Heart left ventricle (tissue), 13 donors: ENCODE results near the gene CELSR1.

Experiments used
- POLR2A ChIP-seq, 2 donors: fragments of 450-650 bp; IDR thresholded peaks; one replicate each; pipeline ENCODE4 v1.6.1; 2017; ENCODE audit warnings: antibody characterized with exemption in 2 of 2, mild to moderate bottlenecking in 2 of 2, moderate library complexity in 2 of 2
- TF ChIP-seq, protein P1 (sequence below), 12 donors: fragments of 200-600 bp; sonication (generic) in 4 of 12; IDR thresholded peaks; one replicate each; pipeline versions ENCODE4 v1.5.0 to v1.8.0; 2018 to 2022; ENCODE audit warnings: antibody characterized with exemption in 12 of 12, mild to moderate bottlenecking in 5 of 12
- donor health status: ischemic (EF 13 %, LVEDD 7.1; RV severe dilation, severe dysfunction).
- donor health status: DM: no; HTN: yes; CAD: no.
- donor health status: DM: no; HTN: no; CAD: no.
- donor health status: ischemic (EF 25% LVEDD 6.9; RV normal size, moderate dysfunction).
- donor health status: ischemic (EF 25% LVEDD 5.7; RV mildly dilated, moderate dysfunction).
- donor health status: ischemic (EF 35%, LVEDD 5.7; RV mildly dilated, moderate dysfunction).
- donor health status: nonischemic (EF 11% LVEDD 7.7; RV severe dilation, severe dysfunction).
- donor health status: DM: yes; HTN: yes; CAD: no.
- donor health status: PGD.
- donor health status: ischemic (EF 29% LVEDD 5.4; RV normal size, mild dysfunction).
- donor health status: nonischemic (EF 23%, LVEDD 6.1; RV moderate dilation, normal function).

DNA sequence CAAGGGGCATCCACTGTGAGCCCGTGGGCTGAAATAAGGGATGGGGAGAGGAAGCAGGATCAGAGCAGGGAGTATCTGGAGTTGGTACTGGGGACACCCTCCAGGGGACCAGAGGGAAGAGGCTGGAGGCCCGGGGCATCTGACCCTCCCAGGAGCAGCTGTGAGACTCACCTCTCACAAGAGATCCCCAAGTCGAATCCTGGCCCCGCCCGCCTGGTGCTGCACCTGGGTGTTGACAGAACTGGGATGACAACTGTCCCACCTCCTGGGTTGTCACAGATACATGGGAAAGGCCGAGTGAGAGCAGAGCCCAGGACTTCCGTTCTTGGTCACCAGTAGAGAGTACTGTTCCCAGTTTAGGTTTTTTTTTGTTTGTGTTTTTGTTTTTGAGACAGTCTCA lies 78.9 kb downstream of the CELSR1 start:
- TF ChIP-seq, protein P1, sequence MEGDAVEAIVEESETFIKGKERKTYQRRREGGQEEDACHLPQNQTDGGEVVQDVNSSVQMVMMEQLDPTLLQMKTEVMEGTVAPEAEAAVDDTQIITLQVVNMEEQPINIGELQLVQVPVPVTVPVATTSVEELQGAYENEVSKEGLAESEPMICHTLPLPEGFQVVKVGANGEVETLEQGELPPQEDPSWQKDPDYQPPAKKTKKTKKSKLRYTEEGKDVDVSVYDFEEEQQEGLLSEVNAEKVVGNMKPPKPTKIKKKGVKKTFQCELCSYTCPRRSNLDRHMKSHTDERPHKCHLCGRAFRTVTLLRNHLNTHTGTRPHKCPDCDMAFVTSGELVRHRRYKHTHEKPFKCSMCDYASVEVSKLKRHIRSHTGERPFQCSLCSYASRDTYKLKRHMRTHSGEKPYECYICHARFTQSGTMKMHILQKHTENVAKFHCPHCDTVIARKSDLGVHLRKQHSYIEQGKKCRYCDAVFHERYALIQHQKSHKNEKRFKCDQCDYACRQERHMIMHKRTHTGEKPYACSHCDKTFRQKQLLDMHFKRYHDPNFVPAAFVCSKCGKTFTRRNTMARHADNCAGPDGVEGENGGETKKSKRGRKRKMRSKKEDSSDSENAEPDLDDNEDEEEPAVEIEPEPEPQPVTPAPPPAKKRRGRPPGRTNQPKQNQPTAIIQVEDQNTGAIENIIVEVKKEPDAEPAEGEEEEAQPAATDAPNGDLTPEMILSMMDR (IDR thresholded peaks at IDR 0.05): no peak
- TF ChIP-seq POLR2A (IDR thresholded peaks at IDR 0.05): no peak
